HepG2 (cell line): ENCODE results near the gene BCL11B. TPM values are rescaled to one million over a fixed set of nuclear protein-coding genes. Genes with fewer than 3 reads are reported as not detected.

Source experiments
- ATAC-seq: fragments of 200-7000 bp; cut with Tn5 transposase; 3 replicates; pipeline ENCODE4 v1.9.1; 2020; ENCODE audit warnings: mild to moderate bottlenecking, moderate library complexity
- BruUV-seq: library from RNA; stranded (reverse); fragments of 400-500 nt; replicated peaks from 2 replicates; lab custom pipeline; 2021; lab: Mats Ljungman, UMichigan
- CTCF ChIA-PET: fragments of 300-600 bp; formaldehyde crosslinking; extraction: SDS; loops from one replicate; lab custom pipeline; 2021; ENCODE audit warnings: low total read pairs, inconsistent platforms, low intra/inter-chr PET ratio; lab: Yijun Ruan, JAX
- POLR2A ChIA-PET: fragments of 350-600 bp; sonication (Branson Sonifier 250); formaldehyde crosslinking; loops from one replicate; lab custom pipeline; 2020; ENCODE audit warnings: antibody characterized with exemption, inconsistent platforms; lab: Yijun Ruan, JAX
- DNase-seq: peaks from one replicate; pipeline ENCODE4 v3.0.0-alpha.2; 2015; ENCODE audit warnings: low spot score
- FAIRE-seq: peaks from 3 replicates; lab custom pipeline; 2011; peaks lifted over from hg19 to GRCh38; lab: Jason Lieb, UNC
- H2AFZ ChIP-seq: one replicate; pipeline ENCODE4 v1.6.1; 2011; ENCODE audit warnings: low read length, inconsistent platforms
- H3K27ac ChIP-seq: fragments of 300-600 bp; 3 replicates; pipeline ENCODE4 v1.8.0; 2011; ENCODE audit warnings: mixed run types, mild to moderate bottlenecking, mixed read lengths, low read length, inconsistent platforms; ENCODE audit not compliant: insufficient read depth; ENCODE audit errors: extremely low read length
- H3K27me3 ChIP-seq, 2 experiments: fragments of 200-600 bp in 1 of 2; 2 replicates in 1 of 2; 3 replicates in 1 of 2; pipeline versions ENCODE4 v1.6.0 to v1.8.0; 2011; ENCODE audit warnings: low read length in 2 of 2, mild to moderate bottlenecking in 2 of 2, moderate library complexity in 2 of 2, inconsistent platforms in 1 of 2; ENCODE audit not compliant: insufficient read depth in 2 of 2, control insufficient read depth in 1 of 2
- H3K36me3 ChIP-seq, 2 experiments: fragments of 200-600 bp in 1 of 2; replicated peaks in 1 of 2; 2 replicates in 1 of 2; 3 replicates in 1 of 2; pipeline versions ENCODE4 v1.5.1 to v1.8.0; 2011; ENCODE audit warnings: low read length in 2 of 2, inconsistent platforms in 1 of 2; ENCODE audit not compliant: insufficient read depth in 2 of 2, control insufficient read depth in 1 of 2
- H3K4me1 ChIP-seq: 2 replicates; pipeline ENCODE4 v1.5.1; 2012; ENCODE audit warnings: low read length, inconsistent platforms; ENCODE audit not compliant: insufficient read depth
- H3K4me2 ChIP-seq: 2 replicates; pipeline ENCODE4 v1.6.0; 2011; ENCODE audit warnings: low read depth, low read length, inconsistent platforms
- H3K4me3 ChIP-seq, 3 experiments: fragments of 200-600 bp in 1 of 3; sonication (generic), shearing (Covaris generic) in 1 of 3; replicated peaks in 1 of 3; 2 replicates each; pipeline ENCODE4 v1.5.1; 2011 to 2016; ENCODE audit warnings: low read length in 3 of 3, inconsistent platforms in 2 of 3, low read depth in 2 of 3, mild to moderate bottlenecking in 2 of 3, control low read depth in 1 of 3, mixed read lengths in 1 of 3; ENCODE audit not compliant: insufficient read depth in 1 of 3
- H3K79me2 ChIP-seq: one replicate; pipeline ENCODE4 v1.6.1; 2011; ENCODE audit warnings: low read length, inconsistent platforms; ENCODE audit not compliant: insufficient read depth
- H3K9ac ChIP-seq: 2 replicates; pipeline ENCODE4 v1.6.0; 2011; ENCODE audit warnings: mild to moderate bottlenecking, low read depth, low read length, inconsistent platforms; ENCODE audit not compliant: insufficient read depth
- H3K9me3 ChIP-seq: 2 replicates; pipeline ENCODE4 v1.5.1; 2012; ENCODE audit warnings: mild to moderate bottlenecking, low read length
- H4K20me1 ChIP-seq: 2 replicates; pipeline ENCODE4 v1.6.0; 2011; ENCODE audit warnings: inconsistent platforms, mild to moderate bottlenecking, low read length, moderate library complexity; ENCODE audit not compliant: insufficient read depth
- HNRNPUL1 ChIP-seq: fragments of 200-400 bp; formaldehyde crosslinking; IDR thresholded peaks from 2 replicates; pipeline ENCODE4 v1.6.1; 2017; ENCODE audit warnings: low read depth, mild to moderate bottlenecking, low read length, moderate library complexity
- HOXA9 ChIP-seq: sonication (generic); formaldehyde crosslinking; IDR thresholded peaks from 2 replicates; pipeline ENCODE4 v1.8.1; 2022; ENCODE audit warnings: missing genetic modification reagents, mild to moderate bottlenecking, moderate library complexity, borderline replicate concordance
- JDP2 ChIP-seq: sonication (generic); formaldehyde crosslinking; IDR thresholded peaks from 2 replicates; pipeline ENCODE4 v1.8.1; 2022; ENCODE audit warnings: missing genetic modification reagents, borderline replicate concordance
- KDM5A ChIP-seq: fragments of 200-600 bp; sonication (generic); IDR thresholded peaks from 2 replicates; pipeline ENCODE4 v1.7.0; 2018; ENCODE audit warnings: antibody characterized with exemption, mild to moderate bottlenecking, low read length, borderline replicate concordance
- RARG ChIP-seq: sonication (generic); formaldehyde crosslinking; IDR thresholded peaks from 2 replicates; pipeline ENCODE4 v1.4.0; 2020; ENCODE audit warnings: low read depth, mild to moderate bottlenecking, missing genetic modification reagents
- SKI ChIP-seq: fragments of 450-650 bp; IDR thresholded peaks from one replicate; pipeline ENCODE4 v1.6.1; 2018; ENCODE audit warnings: mild to moderate bottlenecking; ENCODE audit not compliant: partially characterized antibody
- SOX6 ChIP-seq, 2 experiments: fragments of 450-650 bp in 1 of 2; sonication (generic) in 1 of 2; formaldehyde crosslinking in 1 of 2; IDR thresholded peaks; 2 replicates each; pipeline versions ENCODE4 v1.4.0 to v1.6.1; 2017 to 2020; ENCODE audit warnings: antibody characterized with exemption in 1 of 2, mild to moderate bottlenecking in 1 of 2, missing genetic modification reagents in 1 of 2
- XRCC5 ChIP-seq: fragments of 200-400 bp; formaldehyde crosslinking; optimal IDR thresholded peaks from 2 replicates; pipeline ENCODE3; 2017; ENCODE audit warnings: mild to moderate bottlenecking, low read length
- ZMYM4 ChIP-seq: sonication (generic); formaldehyde crosslinking; IDR thresholded peaks from 2 replicates; pipeline ENCODE4 v1.8.1; 2023; ENCODE audit warnings: mild to moderate bottlenecking, missing genetic modification reagents
- ZNF350 ChIP-seq: sonication (generic); formaldehyde crosslinking; IDR thresholded peaks from 2 replicates; pipeline ENCODE4 v1.4.0; 2020; ENCODE audit warnings: mild to moderate bottlenecking, low read depth, missing genetic modification reagents, borderline replicate concordance
- ZNF737 ChIP-seq: sonication (generic); formaldehyde crosslinking; IDR thresholded peaks from 2 replicates; pipeline ENCODE4 v1.5.0; 2020; ENCODE audit warnings: missing genetic modification reagents, mild to moderate bottlenecking, borderline replicate concordance
- WGBS: methylation state at CpG from one replicate; pipeline ENCODE4 v1.1.6; 2017; ENCODE audit warnings: low lambda C conversion rate; 5-methylcytosine and 5-hydroxymethylcytosine counted together
- in situ Hi-C: cut with HindIII; loops from 2 replicates; pipeline ENCODE4 v1.10.0; 2017; ENCODE audit warnings: low pct_unique_long_range_greater_than_20kb; ENCODE audit not compliant: extremely low pct_ligation_motif_present
- intact Hi-C: fragments of 100-400 bp; cut with micrococcal nuclease; formaldehyde crosslinking; loops from one replicate; pipeline ENCODE4 v1.10.0; 2022; ENCODE audit not compliant: unreplicated experiment
- polyA plus RNA-seq, 8 experiments: library from polyadenylated mRNA; depleted of rRNA in 3 of 8; stranded (reverse) in 7 of 8; unstranded in 1 of 8; fragments of >200 nt; fragmentation: Illumina TruSeq in 4 of 8; extraction: Trizol in 4 of 8; gene quantifications; 2 replicates each; pipeline versions ENCODE4 v1.2.1 to v1.2.3, GENCODE V29; 2011 to 2016; ENCODE audit warnings: low read depth in 4 of 8, missing spikeins in 1 of 8, mixed read lengths in 1 of 8; ENCODE audit not compliant: insufficient read depth in 1 of 8
- total RNA-seq, 5 experiments: library from RNA; depleted of rRNA; stranded (reverse); fragments of >200 nt; fragmentation: Illumina TruSeq; extraction: Trizol; gene quantifications; 2 replicates each; pipeline ENCODE4 v1.2.3, GENCODE V29; 2016; ENCODE audit warnings: low read depth in 1 of 5
- TF ChIP-seq, protein P1 (sequence below): IDR thresholded peaks from 2 replicates; pipeline ENCODE4 v1.6.1; 2018; ENCODE audit warnings: missing genetic modification reagents
- TF ChIP-seq, protein P2 (sequence below): sonication (generic); formaldehyde crosslinking; IDR thresholded peaks from 2 replicates; pipeline ENCODE4 v1.4.0; 2020; ENCODE audit warnings: mild to moderate bottlenecking, missing genetic modification reagents
- TF ChIP-seq, protein P3 (sequence below): sonication (generic); formaldehyde crosslinking; IDR thresholded peaks from 2 replicates; pipeline ENCODE4 v1.5.1; 2020; ENCODE audit warnings: missing genetic modification reagents, mild to moderate bottlenecking, borderline replicate concordance
- TF ChIP-seq, protein P4 (sequence below): sonication (generic); formaldehyde crosslinking; IDR thresholded peaks from 2 replicates; pipeline ENCODE4 v1.9.0; 2022; ENCODE audit warnings: missing genetic modification reagents, mild to moderate bottlenecking, borderline replicate concordance

BCL11B gene
- total and polyA plus RNA-seq, 2 of the 13 experiments (the other 11 are each of a cell fraction or from before 2014, with no cell fraction given) = not detected

DNA sequence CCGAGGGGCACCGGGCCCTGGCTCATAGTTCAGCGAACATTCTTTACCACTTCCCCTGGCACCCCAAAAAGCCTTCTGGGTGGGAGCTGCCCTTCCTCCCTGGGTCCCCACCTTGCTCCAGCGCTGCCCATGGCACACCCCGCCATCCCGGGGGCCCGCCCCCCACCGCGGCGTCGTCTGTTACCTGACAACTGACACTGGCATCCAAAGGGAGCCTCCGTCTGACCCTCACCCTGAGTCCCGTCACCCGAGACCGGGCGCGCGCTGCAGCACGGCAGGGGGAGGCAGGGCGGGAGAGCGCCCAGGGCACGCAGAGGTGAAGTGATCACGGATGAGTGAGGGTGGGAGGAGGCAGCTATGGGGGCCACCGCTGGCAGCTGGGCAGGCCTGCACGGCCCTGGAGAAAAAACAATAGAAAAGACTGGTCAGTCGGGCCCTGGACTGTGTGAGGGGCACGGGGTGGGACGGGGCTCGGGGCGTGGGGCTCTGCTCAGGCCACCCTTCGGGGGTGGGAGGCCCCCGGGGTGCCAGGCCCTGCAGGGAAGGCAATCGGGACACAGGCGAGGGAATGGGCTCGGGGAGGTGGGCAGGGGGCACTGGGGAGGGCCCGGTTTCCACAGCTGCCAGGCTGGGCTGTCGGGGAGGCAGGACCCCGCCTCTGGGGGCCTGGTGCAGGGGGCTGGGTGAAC is 40.7 kb downstream of the BCL11B start:
- no peak for FAIRE-seq
- no TSS peak for BruUV-seq
- TF ChIP-seq SOX6 (IDR thresholded peaks at IDR 0.05) (no peak), SOX6 (CRISPR knock-in tag; IDR thresholded peaks at IDR 0.05) (no peak), ZNF350 (CRISPR knock-in tag) (no peak), XRCC5 (no peak), JDP2 (CRISPR knock-in tag) (no peak), KDM5A (no peak), ZMYM4 (no peak), SKI (no peak), HNRNPUL1 (no peak), HOXA9 (no peak), ZNF737 (no peak), RARG (CRISPR knock-in tag) (no peak)
- TF ChIP-seq, protein P1, sequence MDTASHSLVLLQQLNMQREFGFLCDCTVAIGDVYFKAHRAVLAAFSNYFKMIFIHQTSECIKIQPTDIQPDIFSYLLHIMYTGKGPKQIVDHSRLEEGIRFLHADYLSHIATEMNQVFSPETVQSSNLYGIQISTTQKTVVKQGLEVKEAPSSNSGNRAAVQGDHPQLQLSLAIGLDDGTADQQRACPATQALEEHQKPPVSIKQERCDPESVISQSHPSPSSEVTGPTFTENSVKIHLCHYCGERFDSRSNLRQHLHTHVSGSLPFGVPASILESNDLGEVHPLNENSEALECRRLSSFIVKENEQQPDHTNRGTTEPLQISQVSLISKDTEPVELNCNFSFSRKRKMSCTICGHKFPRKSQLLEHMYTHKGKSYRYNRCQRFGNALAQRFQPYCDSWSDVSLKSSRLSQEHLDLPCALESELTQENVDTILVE = no peak
- TF ChIP-seq, protein P2, sequence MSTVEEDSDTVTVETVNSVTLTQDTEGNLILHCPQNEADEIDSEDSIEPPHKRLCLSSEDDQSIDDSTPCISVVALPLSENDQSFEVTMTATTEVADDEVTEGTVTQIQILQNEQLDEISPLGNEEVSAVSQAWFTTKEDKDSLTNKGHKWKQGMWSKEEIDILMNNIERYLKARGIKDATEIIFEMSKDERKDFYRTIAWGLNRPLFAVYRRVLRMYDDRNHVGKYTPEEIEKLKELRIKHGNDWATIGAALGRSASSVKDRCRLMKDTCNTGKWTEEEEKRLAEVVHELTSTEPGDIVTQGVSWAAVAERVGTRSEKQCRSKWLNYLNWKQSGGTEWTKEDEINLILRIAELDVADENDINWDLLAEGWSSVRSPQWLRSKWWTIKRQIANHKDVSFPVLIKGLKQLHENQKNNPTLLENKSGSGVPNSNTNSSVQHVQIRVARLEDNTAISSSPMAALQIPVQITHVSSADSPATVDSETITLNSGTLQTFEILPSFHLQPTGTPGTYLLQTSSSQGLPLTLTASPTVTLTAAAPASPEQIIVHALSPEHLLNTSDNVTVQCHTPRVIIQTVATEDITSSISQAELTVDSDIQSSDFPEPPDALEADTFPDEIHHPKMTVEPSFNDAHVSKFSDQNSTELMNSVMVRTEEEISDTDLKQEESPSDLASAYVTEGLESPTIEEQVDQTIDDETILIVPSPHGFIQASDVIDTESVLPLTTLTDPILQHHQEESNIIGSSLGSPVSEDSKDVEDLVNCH (CRISPR knock-in tag) = no peak
- TF ChIP-seq, protein P3, sequence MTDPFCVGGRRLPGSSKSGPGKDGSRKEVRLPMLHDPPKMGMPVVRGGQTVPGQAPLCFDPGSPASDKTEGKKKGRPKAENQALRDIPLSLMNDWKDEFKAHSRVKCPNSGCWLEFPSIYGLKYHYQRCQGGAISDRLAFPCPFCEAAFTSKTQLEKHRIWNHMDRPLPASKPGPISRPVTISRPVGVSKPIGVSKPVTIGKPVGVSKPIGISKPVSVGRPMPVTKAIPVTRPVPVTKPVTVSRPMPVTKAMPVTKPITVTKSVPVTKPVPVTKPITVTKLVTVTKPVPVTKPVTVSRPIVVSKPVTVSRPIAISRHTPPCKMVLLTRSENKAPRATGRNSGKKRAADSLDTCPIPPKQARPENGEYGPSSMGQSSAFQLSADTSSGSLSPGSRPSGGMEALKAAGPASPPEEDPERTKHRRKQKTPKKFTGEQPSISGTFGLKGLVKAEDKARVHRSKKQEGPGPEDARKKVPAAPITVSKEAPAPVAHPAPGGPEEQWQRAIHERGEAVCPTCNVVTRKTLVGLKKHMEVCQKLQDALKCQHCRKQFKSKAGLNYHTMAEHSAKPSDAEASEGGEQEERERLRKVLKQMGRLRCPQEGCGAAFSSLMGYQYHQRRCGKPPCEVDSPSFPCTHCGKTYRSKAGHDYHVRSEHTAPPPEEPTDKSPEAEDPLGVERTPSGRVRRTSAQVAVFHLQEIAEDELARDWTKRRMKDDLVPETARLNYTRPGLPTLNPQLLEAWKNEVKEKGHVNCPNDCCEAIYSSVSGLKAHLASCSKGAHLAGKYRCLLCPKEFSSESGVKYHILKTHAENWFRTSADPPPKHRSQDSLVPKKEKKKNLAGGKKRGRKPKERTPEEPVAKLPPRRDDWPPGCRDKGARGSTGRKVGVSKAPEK (CRISPR knock-in tag) = no peak
- TF ChIP-seq, protein P4, sequence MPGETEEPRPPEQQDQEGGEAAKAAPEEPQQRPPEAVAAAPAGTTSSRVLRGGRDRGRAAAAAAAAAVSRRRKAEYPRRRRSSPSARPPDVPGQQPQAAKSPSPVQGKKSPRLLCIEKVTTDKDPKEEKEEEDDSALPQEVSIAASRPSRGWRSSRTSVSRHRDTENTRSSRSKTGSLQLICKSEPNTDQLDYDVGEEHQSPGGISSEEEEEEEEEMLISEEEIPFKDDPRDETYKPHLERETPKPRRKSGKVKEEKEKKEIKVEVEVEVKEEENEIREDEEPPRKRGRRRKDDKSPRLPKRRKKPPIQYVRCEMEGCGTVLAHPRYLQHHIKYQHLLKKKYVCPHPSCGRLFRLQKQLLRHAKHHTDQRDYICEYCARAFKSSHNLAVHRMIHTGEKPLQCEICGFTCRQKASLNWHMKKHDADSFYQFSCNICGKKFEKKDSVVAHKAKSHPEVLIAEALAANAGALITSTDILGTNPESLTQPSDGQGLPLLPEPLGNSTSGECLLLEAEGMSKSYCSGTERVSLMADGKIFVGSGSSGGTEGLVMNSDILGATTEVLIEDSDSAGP (CRISPR knock-in tag) = no peak
- TF ChIP-seq, all 625 proteins: peak for 0
- no peak overlapping the region for H3K9ac ChIP-seq
- no peak for ATAC-seq
- no peaks in the 10 kb centered on the region for H3K9me3 ChIP-seq
- in situ Hi-C loops (no loop called here), intact Hi-C loops (no loop called here)
- no peak overlapping the region for H3K27ac ChIP-seq
- no peaks in the 10 kb centered on the region for H3K4me1 ChIP-seq
- CTCF ChIA-PET = no interaction called here
- H3K79me2 ChIP-seq = no peaks in the 10 kb centered on the region
- H3K4me3 ChIP-seq = no peak overlapping the region
- peaks cover 0 to 31% of the 10 kb centered on the region in 2 experiments; a peak in 1 of 5 replicates for H3K27me3 ChIP-seq
- POLR2A ChIA-PET = no interaction called here
- WGBS = 56% methylated on average over 19 of the region's 38 CpGs
- no peak overlapping the region for H2AFZ ChIP-seq
- no peak for DNase-seq
- no peaks in the 10 kb centered on the region for H3K36me3 ChIP-seq
- 0 out of 2 replicates have a peak, but pooled peaks cover 2% of the 10 kb centered on the region for H4K20me1 ChIP-seq
- H3K4me2 ChIP-seq = no peak overlapping the region
